Kidney epithelial cell (primary cell): ENCODE data around the gene CTSW. TPM values are rescaled to one million over a fixed set of nuclear protein-coding genes. Genes with fewer than 3 reads are reported as not detected.
A peak's percentile ranks its signal among the peaks of the same experiment; 100 is the strongest.

Experiments used
- DNase-seq: peaks from one replicate; pipeline ENCODE4 v3.0.0-alpha.2; 2010; ENCODE audit warnings: low read depth
- H3K27me3 ChIP-seq: 2 replicates; pipeline ENCODE4 v1.6.0; 2011; ENCODE audit warnings: low read length; ENCODE audit not compliant: control insufficient read depth, insufficient read depth
- H3K36me3 ChIP-seq: 2 replicates; pipeline ENCODE4 v1.5.1; 2011; ENCODE audit warnings: low read length; ENCODE audit not compliant: control insufficient read depth, insufficient read depth
- H3K4me3 ChIP-seq: 2 replicates; pipeline ENCODE4 v1.5.1; 2011; ENCODE audit warnings: low read depth, mild to moderate bottlenecking, control low read depth, low read length
- CTCF ChIP-seq: IDR thresholded peaks from 2 replicates; pipeline ENCODE4 v1.5.1; 2011; ENCODE audit warnings: mild to moderate bottlenecking, moderate library complexity, low read length, control low read depth, inconsistent platforms; ENCODE audit not compliant: insufficient read depth, poor library complexity, severe bottlenecking
- total RNA-seq: library from RNA; depleted of rRNA; stranded (reverse); fragments of >200 nt; gene quantifications from 2 replicates; pipeline ENCODE4 v1.2.3, GENCODE V29; 2015

CTSW gene
- total RNA-seq, 1 donor from 2014 or later = not detected

GRCh38 chr11:65854852-65855837 lies 24.5 kb upstream of the CTSW start:
- TF ChIP-seq CTCF = no peak
- Histone ChIP-seq H3K36me3 (peaks cover 5% of the 10 kb centered on the region), H3K27me3 (no peaks in the 10 kb centered on the region), H3K4me3 (no peak overlapping the region)
- DNase-seq = no peak

GRCh38 chr11:65855927-65856363 lies 23.7 kb upstream of the CTSW start:
- DNase-seq = no peak
- H3K36me3 ChIP-seq = peaks cover 5% of the 10 kb centered on the region
- TF ChIP-seq CTCF = no peak
- peak overlapping the region; percentile 97 for H3K4me3 ChIP-seq
- H3K27me3 ChIP-seq = no peaks in the 10 kb centered on the region

- peak overlapping the region; percentile 97 for H3K4me3 ChIP-seq
- no peaks in the 10 kb centered on the region for H3K27me3 ChIP-seq
- no peak for DNase-seq
- H3K36me3 ChIP-seq = peaks cover 5% of the 10 kb centered on the region
- TF ChIP-seq CTCF = no peak
Measured at GRCh38 chr11:65856689-65857499, 22.7 kb upstream of the CTSW start.

GRCh38 chr11:65857500-65857852 lies 22.2 kb upstream of the CTSW start:
- no peaks in the 10 kb centered on the region for H3K27me3 ChIP-seq
- no peak for TF ChIP-seq CTCF
- no peak for DNase-seq
- peak overlapping the region; percentile 97 for H3K4me3 ChIP-seq
- peaks cover 5% of the 10 kb centered on the region for H3K36me3 ChIP-seq

GRCh38 chr11:65857853-65858680 lies 21.6 kb upstream of the CTSW start, which contains the start of gene CFL1:
Gene CFL1, minus strand, starts transcription at chr11:65858180. Its CDS starts 81 bp downstream, at chr11:65858099.
- H3K36me3 ChIP-seq = peaks cover 5% of the 10 kb centered on the region
- peak; percentile 86 for DNase-seq
- no peak for TF ChIP-seq CTCF
- H3K27me3 ChIP-seq = no peaks in the 10 kb centered on the region
- H3K4me3 ChIP-seq = peak within 1 kb of the TSS; percentile 97
